Nephron (organoid): ENCODE data around the gene KIAA1614.

Source experiments
- H3K27ac Mint-ChIP-seq, 3 experiments: 2 replicates each; pipeline ENCODE4 v1.8.0; 2020; ENCODE audit warnings: mixed read lengths in 3 of 3, mild to moderate bottlenecking in 2 of 3, moderate library complexity in 1 of 3
- H3K27me3 Mint-ChIP-seq: 2 replicates; pipeline ENCODE4 v1.8.0; 2021; ENCODE audit warnings: low read depth, mild to moderate bottlenecking, moderate library complexity, mixed read lengths
- H3K36me3 Mint-ChIP-seq: 2 replicates; pipeline ENCODE4 v1.8.0; 2020; ENCODE audit warnings: low read depth, mixed read lengths
- H3K4me1 Mint-ChIP-seq: 2 replicates; pipeline ENCODE4 v1.8.0; 2020; ENCODE audit warnings: mixed read lengths
- H3K4me3 Mint-ChIP-seq, 3 experiments: 2 replicates each; pipeline ENCODE4 v1.8.0; 2020; ENCODE audit warnings: mild to moderate bottlenecking in 3 of 3, mixed read lengths in 3 of 3, moderate library complexity in 2 of 3
- H3K9me3 Mint-ChIP-seq: 2 replicates; pipeline ENCODE4 v1.8.0; 2020; ENCODE audit warnings: mixed read lengths
- CTCF ChIP-seq, 3 experiments: fragments of 200-600 bp; sonication (generic); IDR thresholded peaks; one replicate each; pipeline ENCODE4 v1.5.0; 2021; ENCODE audit warnings: antibody characterized with exemption in 3 of 3; ENCODE audit not compliant: unreplicated experiment in 3 of 3

KIAA1614 gene

GRCh38 chr1:180920702-180921101 lies 8.0 kb downstream of the KIAA1614 start:
- H3K4me1 Mint-ChIP-seq, result peaks cover 46% of the 10 kb centered on the region
- H3K27me3 Mint-ChIP-seq, result peaks cover 21% of the 10 kb centered on the region
- no peak overlapping the region for H3K4me3 Mint-ChIP-seq
- H3K36me3 Mint-ChIP-seq, result peaks cover 8% of the 10 kb centered on the region
- TF ChIP-seq CTCF (IDR thresholded peaks at IDR 0.05; ENCODE audit: unreplicated experiment in 3 of 3), result peak in 1 of 3 experiments; percentile 19
- H3K27ac Mint-ChIP-seq, result no peak overlapping the region
- H3K9me3 Mint-ChIP-seq, result no peaks in the 10 kb centered on the region

GRCh38 chr1:180921386-180921785 lies 8.7 kb downstream of the KIAA1614 start:
- peaks cover 21% of the 10 kb centered on the region for H3K27me3 Mint-ChIP-seq
- no peak overlapping the region for H3K27ac Mint-ChIP-seq
- no peak overlapping the region for H3K4me3 Mint-ChIP-seq
- TF ChIP-seq CTCF (IDR thresholded peaks at IDR 0.05; ENCODE audit: unreplicated experiment in 3 of 3), result no peak
- H3K9me3 Mint-ChIP-seq, result no peaks in the 10 kb centered on the region
- H3K36me3 Mint-ChIP-seq, result peaks cover 8% of the 10 kb centered on the region
- H3K4me1 Mint-ChIP-seq, result peaks cover 52% of the 10 kb centered on the region

- peaks cover 17% of the 10 kb centered on the region for H3K27me3 Mint-ChIP-seq
- TF ChIP-seq CTCF (IDR thresholded peaks at IDR 0.05; ENCODE audit: unreplicated experiment in 3 of 3), result no peak
- H3K4me3 Mint-ChIP-seq, result peak overlapping the region in 1 of 3 experiments; percentile 20
- H3K9me3 Mint-ChIP-seq, result no peaks in the 10 kb centered on the region
- peaks cover 59% of the 10 kb centered on the region for H3K4me1 Mint-ChIP-seq
- H3K27ac Mint-ChIP-seq, result peak overlapping the region in 2 of 3 experiments; percentile 43 to 55
- H3K36me3 Mint-ChIP-seq, result peaks cover 8% of the 10 kb centered on the region
These were observed 9.4 kb downstream of the KIAA1614 start for GRCh38 chr1:180921891-180922630.

- peaks cover 14% of the 10 kb centered on the region for H3K27me3 Mint-ChIP-seq
- peak overlapping the region in 2 of 3 experiments; percentile 43 to 55 for H3K27ac Mint-ChIP-seq
- TF ChIP-seq CTCF (IDR thresholded peaks at IDR 0.05; ENCODE audit: unreplicated experiment in 3 of 3), result no peak
- H3K4me1 Mint-ChIP-seq, result peaks cover 61% of the 10 kb centered on the region
- peaks cover 8% of the 10 kb centered on the region for H3K36me3 Mint-ChIP-seq
- no peak overlapping the region for H3K4me3 Mint-ChIP-seq
- no peaks in the 10 kb centered on the region for H3K9me3 Mint-ChIP-seq
These were observed 9.9 kb downstream of the KIAA1614 start for GRCh38 chr1:180922631-180923015.

- Mint-ChIP-seq H3K27ac (peak overlapping the region; percentile 10 to 55 (median 43)), H3K9me3 (no peaks in the 10 kb centered on the region), H3K4me1 (peaks cover 63% of the 10 kb centered on the region), H3K27me3 (peaks cover 14% of the 10 kb centered on the region), H3K36me3 (peaks cover 8% of the 10 kb centered on the region), H3K4me3 (peak overlapping the region in 2 of 3 experiments; percentile 7 to 20)
- no peak for TF ChIP-seq CTCF (IDR thresholded peaks at IDR 0.05; ENCODE audit: unreplicated experiment in 3 of 3)
These were observed 10.5 kb downstream of the KIAA1614 start for GRCh38 chr1:180923021-180923841.
